Activated CD8-positive, alpha-beta memory T cell treated with anti-CD3 and anti-CD28 coated beads for 4 hours (primary cell): ENCODE measurements around the gene PIM3.
"Not testable (repeated sequence)": the region's sequence is repeated elsewhere in the genome, so short reads cannot be mapped to it uniquely, and the experiment has no call there.

Source experiments
- DNase-seq, 2 donors: peaks; one replicate each; pipeline ENCODE4 v3.0.0-alpha.2; 2020; ENCODE audit warnings: low read depth in 2 of 2

Gene PIM3

GRCh38 chr22:49943405-49943765 lies 17.2 kb upstream of the PIM3 start:
- DNase-seq, result no peak

DNA sequence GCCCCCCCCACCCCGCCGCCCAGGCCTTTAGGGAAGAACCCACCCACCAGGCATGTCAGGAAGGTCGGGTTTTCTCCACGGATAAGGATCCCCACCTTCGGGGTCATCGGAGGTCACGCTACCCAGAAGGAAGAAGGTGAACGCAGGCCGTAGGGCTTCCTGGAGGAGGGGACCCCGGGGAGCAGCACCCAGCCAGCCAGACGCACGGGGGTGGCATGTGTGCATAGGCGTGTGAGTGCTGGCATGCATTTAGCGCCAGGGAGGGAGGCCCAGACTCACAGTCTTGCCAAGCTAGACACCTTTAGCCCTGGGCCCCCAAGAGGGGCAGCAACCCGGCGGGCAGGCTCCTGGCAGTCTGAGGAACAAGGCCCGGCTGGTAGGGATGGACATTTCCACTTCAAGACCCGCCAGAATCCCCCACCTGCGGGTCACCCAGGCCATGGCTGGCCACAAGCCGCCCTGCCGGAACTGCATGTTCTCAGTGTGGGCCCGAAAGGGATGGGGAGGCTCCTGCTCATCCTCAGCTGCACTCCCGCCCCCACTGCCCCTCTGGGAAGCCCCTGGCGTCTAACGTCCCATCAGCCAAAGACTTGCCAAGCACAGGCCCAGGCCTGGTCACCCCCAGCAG lies 16.7 kb upstream of the PIM3 start:
- no peak for DNase-seq

DNA sequence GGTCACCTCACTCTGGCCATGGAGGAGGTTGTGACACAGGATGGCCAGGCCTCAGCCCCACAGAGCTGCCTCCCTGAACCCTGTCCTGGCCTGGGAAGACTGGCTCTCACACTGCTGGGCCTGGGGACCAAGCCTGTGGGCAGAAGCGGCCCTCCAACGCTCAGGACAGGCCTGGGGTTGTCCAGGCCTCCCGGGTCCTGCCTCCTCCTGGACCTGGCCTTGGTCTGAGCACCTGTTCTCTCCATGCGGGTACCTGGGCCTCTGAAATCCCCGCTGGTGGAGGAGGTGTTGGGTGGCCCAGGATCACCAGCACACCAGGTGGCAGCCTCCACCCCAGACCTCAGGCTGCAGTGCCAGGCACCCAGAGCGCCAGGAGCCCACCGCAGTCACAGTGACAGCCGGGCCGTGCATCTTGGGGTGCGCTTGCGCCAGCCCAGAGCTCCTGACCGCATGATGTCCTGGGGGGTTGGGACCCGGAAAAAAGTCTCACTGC lies 16.1 kb upstream of the PIM3 start:
- no peak for DNase-seq

DNA sequence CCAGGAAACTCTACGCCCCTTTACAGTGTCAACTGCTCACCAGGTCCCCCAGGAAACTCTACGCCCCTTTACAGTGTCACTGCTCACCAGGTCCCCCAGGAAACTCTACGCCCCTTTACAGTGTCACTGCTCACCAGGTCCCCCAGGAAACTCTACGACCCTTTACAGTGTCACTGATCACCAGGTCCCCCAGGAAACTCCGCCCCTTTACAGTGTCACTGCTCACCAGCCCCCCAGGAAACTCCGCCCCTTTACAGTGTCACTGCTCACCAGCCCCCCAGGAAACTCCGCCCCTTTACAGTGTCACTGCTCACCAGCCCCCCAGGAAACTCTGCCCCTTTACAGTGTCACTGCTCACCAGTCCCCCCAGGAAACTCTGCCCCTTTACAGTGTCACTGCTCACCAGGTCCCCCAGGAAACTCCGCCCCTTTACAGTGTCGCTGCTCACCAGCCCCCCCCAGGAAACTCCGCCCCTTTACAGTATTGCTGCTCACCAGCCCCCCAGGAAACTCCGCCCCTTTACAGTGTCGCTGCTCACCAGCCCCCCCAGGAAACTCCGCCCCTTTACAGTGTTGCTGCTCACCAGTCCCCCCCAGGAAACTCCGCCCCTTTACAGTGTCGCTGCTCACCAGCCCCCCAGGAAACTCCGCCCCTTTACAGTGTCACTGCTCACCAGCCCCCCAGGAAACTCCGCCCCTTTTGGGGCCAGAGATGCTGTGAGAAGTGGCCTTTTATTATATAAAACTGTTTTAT lies 15.4 kb upstream of the PIM3 start:
- not testable (repeated sequence) for DNase-seq

DNA sequence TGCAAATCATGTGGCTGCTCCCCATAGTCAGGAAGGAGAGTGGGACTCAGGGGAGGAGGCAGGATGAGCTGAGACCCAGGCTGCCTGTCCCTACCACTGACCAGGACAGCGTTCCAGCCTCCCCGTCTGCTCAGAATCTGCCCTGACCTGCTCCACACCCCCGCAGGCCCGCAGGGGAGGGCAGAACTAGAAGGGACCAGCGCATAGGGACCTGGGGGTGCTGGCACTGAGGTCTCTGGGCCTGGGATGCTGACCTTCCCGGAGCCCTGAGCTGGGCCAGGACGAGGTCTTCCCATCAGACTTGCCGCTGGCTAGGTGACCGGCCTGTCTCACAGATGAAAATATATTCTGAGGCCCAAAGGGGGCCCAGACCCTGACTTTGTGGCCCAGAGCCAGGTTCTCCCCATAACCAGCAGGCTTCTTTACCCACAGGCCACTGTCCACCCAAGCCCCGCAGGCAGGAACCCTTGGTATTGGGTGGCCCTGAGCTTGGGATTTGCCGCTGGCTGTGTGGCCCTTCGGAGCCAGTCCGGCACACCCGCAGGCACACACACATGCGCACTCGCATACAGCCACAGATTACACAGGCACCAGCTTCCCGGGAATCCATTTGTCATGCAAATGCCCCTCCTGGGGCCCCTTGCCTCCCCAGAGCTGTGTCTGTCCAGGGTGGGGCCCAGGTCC lies 13.8 kb upstream of the PIM3 start:
- no peak for DNase-seq

DNA sequence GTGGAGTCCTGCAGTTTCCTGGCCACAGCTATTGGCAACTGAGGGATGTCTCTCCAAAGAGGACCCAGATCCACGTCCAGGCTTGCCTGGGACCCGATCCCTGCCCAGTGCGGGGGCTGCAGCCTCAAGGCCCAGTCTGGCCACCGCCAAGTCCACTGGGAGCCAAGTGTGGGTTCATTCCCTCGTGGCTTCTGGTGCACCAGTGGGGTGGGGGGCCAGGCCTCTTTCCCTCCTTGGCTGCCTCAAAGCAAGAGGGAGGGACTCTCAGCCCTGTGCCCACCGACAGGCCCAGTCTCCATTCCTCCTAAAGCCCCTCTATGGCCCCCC lies 13.3 kb upstream of the PIM3 start:
- DNase-seq, result no peak

DNA sequence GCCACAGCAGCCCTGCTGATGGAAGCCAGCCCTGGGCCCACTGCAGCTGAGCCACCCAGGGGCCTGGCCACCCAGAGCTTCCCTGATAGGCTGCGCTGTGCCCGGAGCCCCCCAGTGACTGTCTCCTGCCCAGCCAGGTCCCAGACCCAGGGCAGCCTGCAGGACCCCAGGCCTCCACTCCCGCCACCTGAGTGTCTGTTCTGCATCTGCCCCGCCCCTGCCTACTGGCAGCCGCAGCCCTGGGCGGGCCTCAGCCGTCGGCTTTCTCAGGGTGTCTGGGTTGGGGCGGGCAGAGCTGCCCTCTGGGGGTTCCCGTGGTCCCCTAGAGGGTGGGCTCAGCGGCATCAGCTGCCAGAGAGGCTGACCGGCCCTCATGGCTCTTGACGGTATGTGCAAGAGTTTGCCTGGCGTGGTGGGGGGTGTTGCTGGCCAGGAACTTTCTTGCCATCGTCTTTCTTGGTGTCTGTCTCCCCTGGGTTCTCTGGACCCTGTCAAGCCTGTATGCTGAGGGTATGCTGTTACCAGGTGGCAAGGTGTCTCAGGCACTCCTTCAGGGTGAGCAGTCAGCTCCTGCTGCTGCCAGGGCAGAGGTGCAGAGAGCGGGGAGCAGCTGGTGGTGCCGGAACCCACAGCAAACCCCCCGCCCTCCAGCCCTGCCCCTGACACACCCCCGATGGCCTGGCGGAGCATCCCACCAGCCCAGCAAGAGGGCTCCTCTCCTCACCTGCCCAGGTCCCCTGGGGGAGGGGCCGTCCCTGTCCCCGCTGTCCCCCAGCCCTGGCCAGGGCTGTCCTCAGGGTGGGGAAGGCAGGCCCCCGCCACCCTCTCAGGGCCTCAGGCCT lies 12.2 kb upstream of the PIM3 start:
- DNase-seq, result no peak

DNA sequence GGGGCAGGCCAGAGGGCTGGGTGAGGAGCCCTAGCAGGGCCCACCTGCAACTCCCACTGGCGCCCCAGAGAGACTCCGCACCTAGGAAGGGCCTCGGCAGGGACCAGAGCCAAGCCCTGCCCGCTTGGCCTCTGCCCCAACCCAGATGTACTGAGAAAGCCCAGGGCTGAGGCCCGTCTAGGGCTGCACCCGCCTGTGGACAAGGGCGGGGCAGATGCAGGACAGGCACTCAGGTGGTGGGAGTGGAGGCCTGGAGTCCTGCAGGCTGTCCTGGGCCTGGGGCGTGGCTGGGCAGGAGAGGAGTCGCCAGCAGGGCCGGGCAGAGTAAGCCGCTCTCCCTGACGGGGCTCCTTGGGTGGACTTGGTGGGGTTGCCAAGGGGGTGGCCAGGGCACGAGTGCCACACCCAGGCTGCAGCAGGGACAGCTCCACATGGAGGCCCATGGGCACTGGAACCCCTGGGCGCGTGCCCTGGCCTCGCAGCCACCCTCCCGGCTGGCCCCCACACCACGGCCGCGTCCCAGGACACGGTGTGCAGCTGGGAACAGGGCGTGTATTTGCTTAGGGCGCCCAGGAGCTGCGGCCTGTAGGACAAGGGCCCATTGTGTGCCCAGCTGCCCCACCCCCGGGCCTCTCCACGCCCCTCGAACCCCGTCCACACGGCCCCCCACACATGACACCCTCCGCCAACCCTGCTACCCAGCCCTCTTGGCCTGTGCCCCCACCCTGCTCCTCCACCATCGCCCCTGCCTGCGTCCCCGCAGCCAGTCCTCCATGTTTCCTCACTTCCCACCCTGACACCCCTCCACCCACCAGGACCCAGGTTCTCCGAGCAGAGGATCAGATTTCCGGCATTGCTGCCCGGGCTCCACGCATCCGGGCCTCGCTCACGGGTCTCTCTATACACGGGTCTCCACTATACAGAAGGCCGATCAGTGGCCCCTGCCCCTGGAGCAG lies 11.3 kb upstream of the PIM3 start:
- no peak for DNase-seq

DNA sequence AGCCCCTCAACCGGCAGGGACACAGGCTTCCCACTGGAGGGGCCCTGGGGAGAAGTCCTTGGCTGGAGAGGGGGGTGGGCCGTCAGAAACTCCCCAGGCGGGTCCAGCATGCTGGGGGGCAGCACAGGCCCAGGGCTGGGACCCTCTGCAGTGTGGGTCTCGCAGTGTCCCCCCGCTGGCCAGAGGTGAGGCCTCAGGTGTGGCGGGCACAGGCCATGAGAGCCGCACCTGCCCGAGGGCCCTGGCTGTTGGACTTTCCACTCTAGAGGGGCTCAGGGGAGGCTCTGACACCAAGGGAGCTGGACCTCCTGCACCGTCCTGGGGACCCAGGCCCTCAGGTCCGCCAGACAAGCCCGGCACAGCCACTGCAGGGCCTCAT lies 10.7 kb upstream of the PIM3 start:
- DNase-seq, result no peak

- DNase-seq, result no peak
These were observed 10.1 kb upstream of the PIM3 start for GRCh38 chr22:49950396-49950994.

GRCh38 chr22:49951000-49951677 lies 9.4 kb upstream of the PIM3 start:
- peak in 1 of 2 donors; percentile 79 for DNase-seq

GRCh38 chr22:49951678-49951985 lies 8.9 kb upstream of the PIM3 start:
- no peak for DNase-seq

DNA sequence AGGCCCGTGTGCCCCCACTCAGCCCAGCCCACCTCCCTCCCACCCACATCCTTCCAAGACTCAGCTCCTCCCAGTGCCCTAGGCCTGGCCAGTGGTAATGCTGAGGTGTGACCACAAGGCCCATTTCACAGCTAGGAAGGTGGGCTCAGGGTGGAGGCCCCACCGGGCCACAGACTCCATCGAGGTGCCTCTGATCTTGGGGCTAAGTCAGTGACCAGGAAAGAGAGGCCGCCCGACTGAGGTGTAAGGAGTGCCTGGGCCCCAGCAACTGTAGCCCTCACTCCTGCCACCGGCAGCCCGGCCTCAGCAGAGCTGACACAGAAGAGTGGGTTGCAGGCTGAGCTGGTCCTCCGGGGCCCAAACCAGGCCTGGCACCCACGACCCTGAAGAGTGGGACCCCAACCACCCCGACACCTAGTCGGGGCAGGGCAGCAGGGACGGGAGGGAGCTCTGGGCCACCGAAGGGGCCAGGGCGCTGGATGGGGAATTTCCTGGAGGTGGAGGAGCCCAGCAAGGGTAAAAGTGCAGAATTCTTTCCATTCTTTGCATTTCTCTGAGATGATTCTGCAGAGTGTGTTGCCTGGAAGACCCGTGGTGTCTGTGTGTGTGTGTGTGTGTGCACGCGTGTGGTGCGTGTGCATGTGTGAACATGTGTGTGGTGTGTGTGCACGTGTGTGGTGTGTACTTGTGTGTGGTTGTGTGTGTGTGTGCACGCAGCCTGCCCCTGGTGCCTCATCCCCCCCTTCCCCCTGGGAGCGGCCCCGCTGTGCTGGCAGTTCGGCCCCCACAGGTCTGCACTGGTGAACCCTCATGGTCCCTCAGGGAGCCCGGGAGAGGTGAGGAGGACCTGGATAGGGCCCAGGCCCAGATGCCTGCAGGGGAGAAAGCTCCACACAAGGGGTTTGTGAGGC lies 8.3 kb upstream of the PIM3 start:
- DNase-seq, result no peak

DNA sequence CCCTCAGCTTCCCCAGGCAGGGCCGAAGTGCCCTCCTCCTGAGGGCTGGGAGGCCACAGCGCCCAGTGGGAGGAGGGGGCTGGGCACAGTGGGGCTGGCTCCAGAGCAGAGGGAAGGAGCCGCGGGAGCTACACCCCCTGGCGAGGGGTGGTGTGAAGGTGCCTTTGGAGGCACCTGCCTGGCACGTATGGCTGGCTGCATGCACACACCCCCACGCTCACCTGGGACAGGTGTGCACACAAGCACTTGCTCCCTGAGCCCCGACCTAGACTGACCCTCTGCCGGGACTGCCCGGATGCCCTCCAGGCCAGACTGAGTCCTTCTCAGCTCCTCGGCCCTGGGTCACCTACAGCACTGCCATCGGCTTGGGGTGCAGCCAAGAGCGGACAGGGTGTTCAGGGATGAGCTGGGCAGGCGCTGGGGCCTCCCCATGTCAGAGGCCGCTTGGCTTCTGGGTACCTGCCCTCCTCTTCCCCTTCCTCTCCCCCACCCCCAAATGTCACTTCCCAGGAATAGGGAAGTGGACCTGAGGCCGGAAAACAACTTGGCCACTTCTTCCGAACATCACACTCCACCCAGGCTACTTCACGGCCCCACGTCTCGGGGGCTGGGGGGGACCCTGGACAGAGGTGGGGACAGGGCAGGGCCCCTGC lies 7.4 kb upstream of the PIM3 start:
- DNase-seq, result no peak

DNA sequence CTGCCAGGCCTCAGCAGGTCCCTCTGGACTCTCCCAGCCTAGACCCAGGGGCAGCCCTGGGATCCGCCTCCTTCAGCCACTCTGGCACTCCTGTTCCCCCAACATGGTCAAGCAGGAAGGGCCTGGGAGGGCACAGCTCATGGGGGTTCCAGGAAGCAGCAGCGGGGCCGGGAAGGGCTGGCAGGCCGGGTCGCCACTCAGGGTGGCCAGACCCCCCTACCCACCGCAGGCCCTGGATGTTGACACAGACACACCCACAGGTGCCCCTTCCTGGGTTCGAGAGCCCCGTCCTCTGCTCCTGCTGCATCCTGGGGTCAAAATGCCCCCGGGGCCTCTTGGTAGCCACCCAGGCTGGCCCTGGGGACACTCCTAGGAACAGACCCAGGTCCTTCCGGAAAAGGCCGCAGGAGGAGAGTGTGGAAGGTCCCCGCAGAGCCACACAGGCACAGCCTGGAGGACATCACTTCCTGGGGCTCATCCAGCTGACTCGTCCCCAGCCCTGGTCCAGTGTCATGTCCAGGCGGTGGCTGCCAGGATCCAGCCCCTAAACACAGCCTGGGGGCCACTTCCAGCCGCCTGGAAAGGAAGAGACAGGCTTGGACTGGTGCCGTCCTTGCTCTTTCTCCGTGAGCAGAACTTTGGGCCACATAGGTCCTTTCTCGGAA lies 6.8 kb upstream of the PIM3 start:
- DNase-seq, result no peak

GRCh38 chr22:49954354-49954753 lies 6.2 kb upstream of the PIM3 start:
- DNase-seq, result no peak

GRCh38 chr22:49954991-49955580 lies 5.5 kb upstream of the PIM3 start:
- no peak for DNase-seq
